Measurements from ENCODE around the gene TNS2.
A peak's percentile ranks its signal among the peaks of the same experiment; 100 is the strongest.

Gene TNS2

GRCh38 chr12:53062977-53063707 lies 13.3 kb downstream of the TNS2 start:
- Histone ChIP-seq H3K27me3 (ENCODE audit: control insufficient read depth in 1 of 2, insufficient read depth in 2 of 2, low read length in 2 of 2) (no peaks in the 10 kb centered on the region), H3K9ac (ENCODE audit: low read depth in 1 of 2, low read length in 2 of 2) (no peak overlapping the region), H3K27ac (ENCODE audit: low read depth, low read length) (no peak overlapping the region), H3K4me3 (ENCODE audit: low read depth in 1 of 2, low read length in 2 of 2) (no peak overlapping the region), H3K9me3 (ENCODE audit: control insufficient read depth in 1 of 2, low read length in 2 of 2) (no peaks in the 10 kb centered on the region), H3K4me1 (ENCODE audit: control insufficient read depth in 1 of 2, insufficient read depth in 2 of 2, low read length in 2 of 2) (peaks cover 22 to 35% of the 10 kb centered on the region in 2 donors), H3K36me3 (ENCODE audit: control insufficient read depth in 1 of 2, insufficient read depth in 2 of 2, low read length in 2 of 2) (peaks cover 11 to 37% of the 10 kb centered on the region in 2 donors)

GRCh38 chr12:53063708-53064612 lies 14.1 kb downstream of the TNS2 start:
- no peak overlapping the region for H3K9ac ChIP-seq (ENCODE audit: low read depth in 1 of 2, low read length in 2 of 2)
- H3K4me3 ChIP-seq (ENCODE audit: low read depth in 1 of 2, low read length in 2 of 2), result no peak overlapping the region
- no peak overlapping the region for H3K27ac ChIP-seq (ENCODE audit: low read depth, low read length)
- no peaks in the 10 kb centered on the region for H3K9me3 ChIP-seq (ENCODE audit: control insufficient read depth in 1 of 2, low read length in 2 of 2)
- no peaks in the 10 kb centered on the region for H3K27me3 ChIP-seq (ENCODE audit: control insufficient read depth in 1 of 2, insufficient read depth in 2 of 2, low read length in 2 of 2)
- H3K36me3 ChIP-seq (ENCODE audit: control insufficient read depth in 1 of 2, insufficient read depth in 2 of 2, low read length in 2 of 2), result peaks cover 11 to 45% of the 10 kb centered on the region in 2 donors
- H3K4me1 ChIP-seq (ENCODE audit: control insufficient read depth in 1 of 2, insufficient read depth in 2 of 2, low read length in 2 of 2), result peaks cover 22 to 35% of the 10 kb centered on the region in 2 donors

- peaks cover 11 to 46% of the 10 kb centered on the region in 2 donors for H3K36me3 ChIP-seq (ENCODE audit: control insufficient read depth in 1 of 2, insufficient read depth in 2 of 2, low read length in 2 of 2)
- peaks cover 22 to 35% of the 10 kb centered on the region in 2 donors for H3K4me1 ChIP-seq (ENCODE audit: control insufficient read depth in 1 of 2, insufficient read depth in 2 of 2, low read length in 2 of 2)
- no peak overlapping the region for H3K27ac ChIP-seq (ENCODE audit: low read depth, low read length)
- H3K4me3 ChIP-seq (ENCODE audit: low read depth in 1 of 2, low read length in 2 of 2), result no peak overlapping the region
- no peak overlapping the region for H3K9ac ChIP-seq (ENCODE audit: low read depth in 1 of 2, low read length in 2 of 2)
- no peaks in the 10 kb centered on the region for H3K9me3 ChIP-seq (ENCODE audit: control insufficient read depth in 1 of 2, low read length in 2 of 2)
- no peaks in the 10 kb centered on the region for H3K27me3 ChIP-seq (ENCODE audit: control insufficient read depth in 1 of 2, insufficient read depth in 2 of 2, low read length in 2 of 2)
These were observed 15.0 kb downstream of the TNS2 start for GRCh38 chr12:53064613-53065436.

- H3K36me3 ChIP-seq (ENCODE audit: control insufficient read depth in 1 of 2, insufficient read depth in 2 of 2, low read length in 2 of 2), result peaks cover 17 to 46% of the 10 kb centered on the region in 2 donors
- no peaks in the 10 kb centered on the region for H3K9me3 ChIP-seq (ENCODE audit: control insufficient read depth in 1 of 2, low read length in 2 of 2)
- no peaks in the 10 kb centered on the region for H3K27me3 ChIP-seq (ENCODE audit: control insufficient read depth in 1 of 2, insufficient read depth in 2 of 2, low read length in 2 of 2)
- H3K4me1 ChIP-seq (ENCODE audit: control insufficient read depth in 1 of 2, insufficient read depth in 2 of 2, low read length in 2 of 2), result peaks cover 21 to 30% of the 10 kb centered on the region in 2 donors
- H3K27ac ChIP-seq (ENCODE audit: low read depth, low read length), result no peak overlapping the region
- H3K4me3 ChIP-seq (ENCODE audit: low read depth in 1 of 2, low read length in 2 of 2), result no peak overlapping the region
- H3K9ac ChIP-seq (ENCODE audit: low read depth in 1 of 2, low read length in 2 of 2), result no peak overlapping the region
These were observed 15.6 kb downstream of the TNS2 start for GRCh38 chr12:53065470-53065869.

- Histone ChIP-seq H3K27ac (ENCODE audit: low read depth, low read length) (peak overlapping the region; percentile 61), H3K36me3 (ENCODE audit: control insufficient read depth in 1 of 2, insufficient read depth in 2 of 2, low read length in 2 of 2) (peaks cover 22 to 53% of the 10 kb centered on the region in 2 donors), H3K4me1 (ENCODE audit: control insufficient read depth in 1 of 2, insufficient read depth in 2 of 2, low read length in 2 of 2) (peaks cover 15 to 22% of the 10 kb centered on the region in 2 donors), H3K9me3 (ENCODE audit: control insufficient read depth in 1 of 2, low read length in 2 of 2) (no peaks in the 10 kb centered on the region), H3K4me3 (ENCODE audit: low read depth in 1 of 2, low read length in 2 of 2) (no peak overlapping the region), H3K27me3 (ENCODE audit: control insufficient read depth in 1 of 2, insufficient read depth in 2 of 2, low read length in 2 of 2) (no peaks in the 10 kb centered on the region), H3K9ac (ENCODE audit: low read depth in 1 of 2, low read length in 2 of 2) (peak overlapping the region in 1 of 2 donors; percentile 24)
These were observed 16.4 kb downstream of the TNS2 start for GRCh38 chr12:53065975-53066931.

GRCh38 chr12:53067074-53067992 lies 17.5 kb downstream of the TNS2 start:
- H3K27me3 ChIP-seq (ENCODE audit: control insufficient read depth in 1 of 2, insufficient read depth in 2 of 2, low read length in 2 of 2), result no peaks in the 10 kb centered on the region
- peaks cover 16 to 17% of the 10 kb centered on the region in 2 donors for H3K4me1 ChIP-seq (ENCODE audit: control insufficient read depth in 1 of 2, insufficient read depth in 2 of 2, low read length in 2 of 2)
- no peak overlapping the region for H3K4me3 ChIP-seq (ENCODE audit: low read depth in 1 of 2, low read length in 2 of 2)
- no peak overlapping the region for H3K9ac ChIP-seq (ENCODE audit: low read depth in 1 of 2, low read length in 2 of 2)
- H3K27ac ChIP-seq (ENCODE audit: low read depth, low read length), result no peak overlapping the region
- H3K36me3 ChIP-seq (ENCODE audit: control insufficient read depth in 1 of 2, insufficient read depth in 2 of 2, low read length in 2 of 2), result peaks cover 22 to 55% of the 10 kb centered on the region in 2 donors
- H3K9me3 ChIP-seq (ENCODE audit: control insufficient read depth in 1 of 2, low read length in 2 of 2), result no peaks in the 10 kb centered on the region

- H3K36me3 ChIP-seq (ENCODE audit: control insufficient read depth in 1 of 2, insufficient read depth in 2 of 2, low read length in 2 of 2), result peaks cover 22 to 59% of the 10 kb centered on the region in 2 donors
- H3K9ac ChIP-seq (ENCODE audit: low read depth in 1 of 2, low read length in 2 of 2), result no peak overlapping the region
- H3K4me1 ChIP-seq (ENCODE audit: control insufficient read depth in 1 of 2, insufficient read depth in 2 of 2, low read length in 2 of 2), result peaks cover 13 to 24% of the 10 kb centered on the region in 2 donors
- H3K4me3 ChIP-seq (ENCODE audit: low read depth in 1 of 2, low read length in 2 of 2), result no peak overlapping the region
- no peaks in the 10 kb centered on the region for H3K27me3 ChIP-seq (ENCODE audit: control insufficient read depth in 1 of 2, insufficient read depth in 2 of 2, low read length in 2 of 2)
- no peaks in the 10 kb centered on the region for H3K9me3 ChIP-seq (ENCODE audit: control insufficient read depth in 1 of 2, low read length in 2 of 2)
- no peak overlapping the region for H3K27ac ChIP-seq (ENCODE audit: low read depth, low read length)
These were observed 18.3 kb downstream of the TNS2 start for GRCh38 chr12:53067993-53068770.
